H9 (cell line): ENCODE results near the gene ADAMTSL4. TPM values are rescaled to one million over a fixed set of nuclear protein-coding genes. Genes with fewer than 3 reads are reported as not detected.

Experiments used
- DNase-seq: peaks from one replicate; pipeline ENCODE4 v3.0.0-alpha.2; 2017
- H2AFZ ChIP-seq: one replicate; pipeline ENCODE4 v1.6.1; 2013; ENCODE audit warnings: mild to moderate bottlenecking, low read length, control low read depth, moderate library complexity
- H2AK5ac ChIP-seq: 2 replicates; pipeline ENCODE4 v1.6.1; 2013; ENCODE audit warnings: low read length, control low read depth, mixed read lengths; ENCODE audit not compliant: insufficient read length
- H2BK120ac ChIP-seq: one replicate; pipeline ENCODE4 v1.6.1; 2013; ENCODE audit warnings: low read depth, mild to moderate bottlenecking, low read length, control low read depth, inconsistent platforms; ENCODE audit not compliant: poor library complexity, severe bottlenecking
- H2BK12ac ChIP-seq: 2 replicates; pipeline ENCODE4 v1.6.1; 2013; ENCODE audit warnings: low read length, control low read depth, mixed read lengths, low read depth; ENCODE audit not compliant: insufficient read length
- H2BK15ac ChIP-seq: 2 replicates; pipeline ENCODE4 v1.6.1; 2013; ENCODE audit warnings: low read depth, low read length, control low read depth
- H2BK20ac ChIP-seq: one replicate; pipeline ENCODE4 v1.6.1; 2013; ENCODE audit warnings: low read depth, mild to moderate bottlenecking, low read length, control low read depth, inconsistent platforms; ENCODE audit not compliant: poor library complexity, severe bottlenecking
- H2BK5ac ChIP-seq: 2 replicates; pipeline ENCODE4 v1.6.1; 2013; ENCODE audit warnings: low read length, control low read depth, mixed read lengths; ENCODE audit not compliant: insufficient read length
- H3K14ac ChIP-seq: 2 replicates; pipeline ENCODE4 v1.6.1; 2013; ENCODE audit warnings: low read length, control low read depth; ENCODE audit not compliant: insufficient read depth
- H3K18ac ChIP-seq: 2 replicates; pipeline ENCODE4 v1.6.1; 2013; ENCODE audit warnings: low read depth, mild to moderate bottlenecking, mixed read lengths, low read length, control low read depth; ENCODE audit not compliant: insufficient read length
- H3K23ac ChIP-seq: 2 replicates; pipeline ENCODE4 v1.6.1; 2013; ENCODE audit warnings: low read length, control low read depth, mixed read lengths, low read depth; ENCODE audit not compliant: insufficient read length
- H3K23me2 ChIP-seq: 2 replicates; pipeline ENCODE4 v1.6.1; 2013; ENCODE audit warnings: low read depth, mild to moderate bottlenecking, mixed read lengths, low read length, control low read depth; ENCODE audit not compliant: insufficient read length, poor library complexity, severe bottlenecking
- H3K27ac ChIP-seq: 2 replicates; pipeline ENCODE4 v1.5.1; 2013; ENCODE audit warnings: low read length, control low read depth, mixed read lengths, low read depth; ENCODE audit not compliant: insufficient read length
- H3K27me3 ChIP-seq: 2 replicates; pipeline ENCODE4 v1.6.1; 2013; ENCODE audit warnings: low read length, control low read depth, inconsistent platforms; ENCODE audit not compliant: insufficient read depth
- H3K4ac ChIP-seq: 2 replicates; pipeline ENCODE4 v1.6.1; 2013; ENCODE audit warnings: low read depth, mild to moderate bottlenecking, control low read depth, inconsistent platforms, low read length, moderate library complexity
- H3K4me1 ChIP-seq: 2 replicates; pipeline ENCODE4 v1.6.1; 2013; ENCODE audit warnings: low read length, control low read depth, inconsistent platforms; ENCODE audit not compliant: insufficient read depth
- H3K4me2 ChIP-seq: 2 replicates; pipeline ENCODE4 v1.6.1; 2013; ENCODE audit warnings: low read length, control low read depth, mixed read lengths; ENCODE audit not compliant: insufficient read length, insufficient read depth
- H3K56ac ChIP-seq: 2 replicates; pipeline ENCODE4 v1.6.1; 2013; ENCODE audit warnings: low read depth, mild to moderate bottlenecking, mixed read lengths, low read length, control low read depth; ENCODE audit not compliant: insufficient read length
- H3K79me1 ChIP-seq: 2 replicates; pipeline ENCODE4 v1.6.1; 2013; ENCODE audit warnings: low read depth, mild to moderate bottlenecking, moderate library complexity, low read length, control low read depth, inconsistent platforms; ENCODE audit not compliant: insufficient read depth, poor library complexity, severe bottlenecking
- H3K79me2 ChIP-seq: 2 replicates; pipeline ENCODE4 v1.6.1; 2013; ENCODE audit warnings: low read length, control low read depth, inconsistent platforms; ENCODE audit not compliant: insufficient read depth
- H3K9ac ChIP-seq: 2 replicates; pipeline ENCODE4 v1.6.1; 2013; ENCODE audit warnings: low read length, control low read depth, mixed read lengths; ENCODE audit not compliant: insufficient read length; ENCODE audit errors: extremely low read depth
- H3K9me3 ChIP-seq: one replicate; pipeline ENCODE4 v1.6.1; 2013; ENCODE audit warnings: low read depth, low read length, inconsistent platforms; ENCODE audit not compliant: control insufficient read depth
- H3T11ph ChIP-seq: one replicate; pipeline ENCODE4 v1.6.1; 2013; ENCODE audit warnings: mild to moderate bottlenecking, low read length, control low read depth, inconsistent platforms
- H4K20me1 ChIP-seq: one replicate; pipeline ENCODE4 v1.6.1; 2013; ENCODE audit not compliant: control insufficient read depth, insufficient read length, insufficient read depth
- H4K5ac ChIP-seq: 2 replicates; pipeline ENCODE4 v1.6.1; 2013; ENCODE audit warnings: low read depth, mild to moderate bottlenecking, mixed read lengths, low read length, control low read depth; ENCODE audit not compliant: insufficient read length
- H4K8ac ChIP-seq: replicated peaks from 2 replicates; pipeline ENCODE4 v1.6.1; 2013; ENCODE audit warnings: low read length, control low read depth, mixed read lengths, low read depth; ENCODE audit not compliant: insufficient read length
- H4K91ac ChIP-seq: 2 replicates; pipeline ENCODE4 v1.6.1; 2013; ENCODE audit warnings: low read depth, mild to moderate bottlenecking, moderate library complexity, mixed read lengths, low read length, control low read depth; ENCODE audit not compliant: insufficient read length
- H3K27ac Mint-ChIP-seq, 3 experiments: 2 replicates in 2 of 3; 3 replicates in 1 of 3; pipeline ENCODE4 v1.8.0; 2020 to 2021; ENCODE audit warnings: mixed read lengths in 3 of 3, mild to moderate bottlenecking in 1 of 3, moderate library complexity in 1 of 3
- H3K27me3 Mint-ChIP-seq: 2 replicates; pipeline ENCODE4 v1.8.0; 2021; ENCODE audit warnings: low read depth, mild to moderate bottlenecking, moderate library complexity, mixed read lengths
- H3K36me3 Mint-ChIP-seq, 3 experiments: 2 replicates in 2 of 3; 3 replicates in 1 of 3; pipeline ENCODE4 v1.8.0; 2020 to 2021; ENCODE audit warnings: low read depth in 3 of 3, mixed read lengths in 3 of 3; ENCODE audit not compliant: insufficient read depth in 1 of 3
- H3K4me1 Mint-ChIP-seq, 2 experiments: 2 replicates each; pipeline ENCODE4 v1.8.0; 2020; ENCODE audit warnings: mixed read lengths in 2 of 2
- H3K4me3 Mint-ChIP-seq, 2 experiments: 2 replicates in 1 of 2; 3 replicates in 1 of 2; pipeline ENCODE4 v1.8.0; 2020 to 2021; ENCODE audit warnings: mild to moderate bottlenecking in 2 of 2, mixed read lengths in 2 of 2, moderate library complexity in 1 of 2
- H3K9me3 Mint-ChIP-seq, 2 experiments: 2 replicates in 1 of 2; 3 replicates in 1 of 2; pipeline ENCODE4 v1.8.0; 2020; ENCODE audit warnings: mild to moderate bottlenecking in 2 of 2, mixed read lengths in 2 of 2, moderate library complexity in 1 of 2
- WGBS: extraction: QIAGEN DNeasy Blood & Tissue Kit; methylation state at CpG from one replicate; pipeline ENCODE4 v1.1.7; 2013; ENCODE audit warnings: missing lambda C conversion rate, low lambda C conversion rate, mixed read lengths; ENCODE audit not compliant: insufficient read length; ENCODE audit errors: extremely low coverage; 5-methylcytosine and 5-hydroxymethylcytosine counted together
- total RNA-seq: library from RNA; stranded (reverse); gene quantifications from 2 replicates; pipeline ENCODE4 v1.2.1, GENCODE V29; 2021
- TF ChIP-seq, protein P1 (sequence below): fragments of 200-600 bp; sonication (generic); conservative IDR thresholded peaks from 3 replicates; pipeline ENCODE4 v1.8.0; 2021; ENCODE audit warnings: antibody characterized with exemption, mild to moderate bottlenecking

ADAMTSL4 gene
- total RNA-seq, 1 experiment from 2014 or later, result 6.1 TPM

DNA sequence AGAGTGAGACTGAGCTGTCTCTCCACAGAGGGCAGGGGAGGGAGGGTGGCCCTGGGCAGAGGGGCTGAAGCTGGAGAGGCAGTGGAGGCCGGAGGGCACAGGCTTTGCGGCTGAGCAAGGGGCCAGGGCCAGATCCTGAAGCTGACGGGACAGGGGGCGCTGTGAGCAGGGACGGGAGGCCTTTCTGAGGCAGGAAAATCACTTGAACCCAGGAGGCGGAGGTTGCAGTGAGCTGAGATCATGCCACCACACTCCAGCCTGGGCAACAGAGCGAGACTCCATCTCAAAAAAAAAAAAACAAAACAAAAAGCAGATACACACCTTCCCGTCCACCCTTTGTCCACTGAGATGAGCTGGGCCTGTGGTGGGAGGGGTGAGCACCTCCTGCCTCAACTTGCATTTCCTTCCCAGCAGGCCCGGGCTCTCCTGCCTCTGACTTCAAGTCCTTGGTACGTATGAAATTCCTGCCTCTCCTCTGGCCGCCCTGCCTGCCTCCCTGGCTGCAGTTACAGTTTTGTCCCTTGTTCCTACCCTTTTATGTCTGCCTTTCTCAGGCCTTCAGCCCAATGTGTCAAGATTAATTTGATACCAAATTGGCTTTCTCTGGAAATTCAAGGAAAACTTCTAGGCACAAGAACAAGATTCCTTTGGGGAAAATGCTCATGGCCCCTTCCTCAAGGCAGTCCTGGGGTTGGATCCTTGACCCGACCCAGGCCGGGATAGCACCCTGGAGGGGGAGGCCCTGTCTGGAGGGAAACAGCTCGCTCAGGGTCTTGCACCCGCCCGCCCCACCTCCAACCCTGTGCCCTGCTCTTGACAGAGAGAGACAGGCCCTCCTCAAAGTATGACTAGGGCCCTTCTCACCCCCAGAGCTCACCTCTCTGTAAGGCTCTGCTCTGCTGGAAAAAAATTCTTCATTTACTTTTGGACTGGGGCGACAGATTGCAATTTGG, 11.2 kb upstream of the ADAMTSL4 start:
- Histone ChIP-seq H2BK12ac (no peak overlapping the region), H4K5ac (no peak overlapping the region), H3K4me2 (no peak overlapping the region), H3K9ac (no peak overlapping the region), H2BK120ac (no peak overlapping the region), H4K8ac (no peak overlapping the region), H3K79me2 (no peaks in the 10 kb centered on the region), H3K18ac (no peak overlapping the region), H3K27me3 (no peaks in the 10 kb centered on the region), H2BK20ac (no peak overlapping the region), H3K14ac (peak overlapping the region; percentile 48; the same call in 1 of the 2 replicates), H3K23ac (no peak overlapping the region), H3K9me3 (no peaks in the 10 kb centered on the region), H2BK15ac (no peak overlapping the region), H3K23me2 (no peaks in the 10 kb centered on the region), H2BK5ac (no peak overlapping the region), H3K56ac (no peak overlapping the region), H4K20me1 (no peaks in the 10 kb centered on the region), H3T11ph (no peak overlapping the region), H3K4ac (no peak overlapping the region), H4K91ac (no peak overlapping the region), H3K79me1 (no peaks in the 10 kb centered on the region), H3K4me1 (no peaks in the 10 kb centered on the region; the same call in 1 of the 2 replicates), H3K27ac (no peak overlapping the region), H2AK5ac (no peak overlapping the region), H2AFZ (no peak overlapping the region)
- Mint-ChIP-seq H3K36me3 (no peaks in the 10 kb centered on the region), H3K4me3 (peak overlapping the region in 1 of 2 experiments; percentile 42; a peak in 1 of 5 replicates), H3K27me3 (no peaks in the 10 kb centered on the region), H3K27ac (peak overlapping the region; percentile 24 to 83 (median 76); a peak in 5 of 7 replicates), H3K9me3 (no peaks in the 10 kb centered on the region), H3K4me1 (peaks cover 8 to 20% of the 10 kb centered on the region in 2 experiments)
- DNase-seq, result peak; percentile 82
- WGBS, result no CpG with 5 or more reads among the region's 17 CpGs
- TF ChIP-seq, protein P1, sequence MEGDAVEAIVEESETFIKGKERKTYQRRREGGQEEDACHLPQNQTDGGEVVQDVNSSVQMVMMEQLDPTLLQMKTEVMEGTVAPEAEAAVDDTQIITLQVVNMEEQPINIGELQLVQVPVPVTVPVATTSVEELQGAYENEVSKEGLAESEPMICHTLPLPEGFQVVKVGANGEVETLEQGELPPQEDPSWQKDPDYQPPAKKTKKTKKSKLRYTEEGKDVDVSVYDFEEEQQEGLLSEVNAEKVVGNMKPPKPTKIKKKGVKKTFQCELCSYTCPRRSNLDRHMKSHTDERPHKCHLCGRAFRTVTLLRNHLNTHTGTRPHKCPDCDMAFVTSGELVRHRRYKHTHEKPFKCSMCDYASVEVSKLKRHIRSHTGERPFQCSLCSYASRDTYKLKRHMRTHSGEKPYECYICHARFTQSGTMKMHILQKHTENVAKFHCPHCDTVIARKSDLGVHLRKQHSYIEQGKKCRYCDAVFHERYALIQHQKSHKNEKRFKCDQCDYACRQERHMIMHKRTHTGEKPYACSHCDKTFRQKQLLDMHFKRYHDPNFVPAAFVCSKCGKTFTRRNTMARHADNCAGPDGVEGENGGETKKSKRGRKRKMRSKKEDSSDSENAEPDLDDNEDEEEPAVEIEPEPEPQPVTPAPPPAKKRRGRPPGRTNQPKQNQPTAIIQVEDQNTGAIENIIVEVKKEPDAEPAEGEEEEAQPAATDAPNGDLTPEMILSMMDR, result peak; percentile 66
